ENCODE data around the gene WWOX.

- TF ChIP-seq CTCF (IDR thresholded peaks at IDR 0.05; ENCODE audit: insufficient read depth, low read depth, low read length) (no peak), EZH2 (IDR thresholded peaks at IDR 0.05; ENCODE audit: insufficient read depth, low read length) (no peak)
Measured at GRCh38 chr16:78493573-78493972, 394.1 kb downstream of the WWOX start.
